DOHH2 (cell line): ENCODE measurements around the gene LEFTY2.

Experiments used
- EZH2phosphoT487 ChIP-seq: fragments of 200-600 bp; sonication (generic); IDR thresholded peaks from 2 replicates; pipeline ENCODE4 v1.6.1; 2017; ENCODE audit warnings: borderline replicate concordance, mild to moderate bottlenecking, antibody characterized with exemption, low read length, moderate library complexity, mixed read lengths
- TF ChIP-seq, protein P1 (sequence below): fragments of 200-600 bp; sonication (generic); IDR thresholded peaks from one replicate; pipeline ENCODE4 v1.5.1; 2014; ENCODE audit warnings: antibody characterized with exemption, mild to moderate bottlenecking, low read depth, low read length; ENCODE audit not compliant: poor library complexity, severe bottlenecking

DNA sequence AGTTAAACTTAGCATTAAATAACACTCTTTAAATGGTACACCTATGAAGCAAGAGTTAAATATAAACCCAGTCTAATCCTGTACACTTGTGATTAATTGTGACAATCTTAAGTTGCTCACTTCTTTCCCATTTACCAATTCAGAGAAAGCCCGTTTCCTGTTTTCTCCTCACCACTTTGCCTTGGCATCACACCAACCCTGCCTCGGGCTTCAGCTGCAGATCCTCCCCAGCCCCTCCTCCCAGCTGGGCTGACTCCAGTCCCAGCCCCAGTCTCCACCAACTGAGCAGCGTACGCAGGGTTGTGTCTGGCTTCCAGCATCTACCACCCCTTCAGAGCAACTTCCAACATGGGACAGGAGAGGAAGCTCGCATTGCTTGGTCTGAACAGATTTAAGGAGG, 21.1 kb downstream of the LEFTY2 start:
- TF ChIP-seq, protein P1, sequence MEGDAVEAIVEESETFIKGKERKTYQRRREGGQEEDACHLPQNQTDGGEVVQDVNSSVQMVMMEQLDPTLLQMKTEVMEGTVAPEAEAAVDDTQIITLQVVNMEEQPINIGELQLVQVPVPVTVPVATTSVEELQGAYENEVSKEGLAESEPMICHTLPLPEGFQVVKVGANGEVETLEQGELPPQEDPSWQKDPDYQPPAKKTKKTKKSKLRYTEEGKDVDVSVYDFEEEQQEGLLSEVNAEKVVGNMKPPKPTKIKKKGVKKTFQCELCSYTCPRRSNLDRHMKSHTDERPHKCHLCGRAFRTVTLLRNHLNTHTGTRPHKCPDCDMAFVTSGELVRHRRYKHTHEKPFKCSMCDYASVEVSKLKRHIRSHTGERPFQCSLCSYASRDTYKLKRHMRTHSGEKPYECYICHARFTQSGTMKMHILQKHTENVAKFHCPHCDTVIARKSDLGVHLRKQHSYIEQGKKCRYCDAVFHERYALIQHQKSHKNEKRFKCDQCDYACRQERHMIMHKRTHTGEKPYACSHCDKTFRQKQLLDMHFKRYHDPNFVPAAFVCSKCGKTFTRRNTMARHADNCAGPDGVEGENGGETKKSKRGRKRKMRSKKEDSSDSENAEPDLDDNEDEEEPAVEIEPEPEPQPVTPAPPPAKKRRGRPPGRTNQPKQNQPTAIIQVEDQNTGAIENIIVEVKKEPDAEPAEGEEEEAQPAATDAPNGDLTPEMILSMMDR, result no peak
- no peak for TF ChIP-seq EZH2phosphoT487
